ENCODE data around the gene NCF1. TPM values are rescaled to one million over a fixed set of nuclear protein-coding genes. Genes with fewer than 3 reads are reported as not detected.
A peak's percentile ranks its signal among the peaks of the same experiment; 100 is the strongest.
"Not testable (repeated sequence)": the region's sequence is repeated elsewhere in the genome, so short reads cannot be mapped to it uniquely, and the experiment has no call there.

Gene NCF1
- total RNA-seq: 1 to 10 TPM; 2.9 to 4.4 TPM
- long read RNA-seq, partial matches to known transcripts: 0 of 3 reads
- long read RNA-seq, other reads (novel, unspliced or antisense): 0 of 3 reads

GRCh38 chr7:74773760-74774750 lies at the start of gene NCF1:
Gene NCF1, plus strand, starts transcription at chr7:74774011. Its CDS starts 21 bp downstream, at chr7:74774032.
- intact Hi-C loops (cut with DNase I, micrococcal nuclease); DNase-seq: not testable (repeated sequence)
- ATAC-seq: peak; percentile 27

GRCh38 chr7:74725840-74726239 lies 48.0 kb upstream of the NCF1 start:
- ATAC-seq (no peak), DNase-seq (no peak)
- intact Hi-C loops (cut with DNase I, micrococcal nuclease): no loop called here

GRCh38 chr7:74726309-74727101 lies 47.3 kb upstream of the NCF1 start:
- DNase-seq: no peak
- intact Hi-C loops (cut with DNase I, micrococcal nuclease): no loop called here
- no peak for ATAC-seq

- intact Hi-C loops (cut with DNase I, micrococcal nuclease); DNase-seq; ATAC-seq: not testable (repeated sequence)
These were observed 45.1 kb upstream of the NCF1 start for GRCh38 chr7:74728686-74729085.

DNA sequence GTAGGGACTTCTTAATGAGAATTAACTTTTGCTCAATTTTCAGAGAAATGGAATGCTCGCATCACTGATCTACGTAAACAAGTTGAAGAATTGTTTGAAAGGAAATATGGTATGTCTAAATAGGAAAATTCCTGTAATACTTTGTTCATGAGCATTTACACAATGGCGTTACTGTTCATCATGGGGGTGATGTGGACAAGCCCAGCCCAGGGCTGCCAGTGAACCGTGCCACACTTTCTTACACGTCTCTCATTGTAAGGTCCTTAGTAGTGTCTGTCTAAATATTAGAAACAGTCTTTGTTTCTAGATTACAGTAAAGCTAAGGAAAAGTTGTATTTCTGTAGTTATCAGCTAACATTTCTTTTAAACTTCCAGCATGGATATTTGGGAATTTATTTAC lies 43.6 kb upstream of the NCF1 start:
- DNase-seq; intact Hi-C loops (cut with DNase I, micrococcal nuclease); ATAC-seq: not testable (repeated sequence)

- DNase-seq; intact Hi-C loops (cut with DNase I, micrococcal nuclease); ATAC-seq: not testable (repeated sequence)
These were observed 33.7 kb upstream of the NCF1 start for GRCh38 chr7:74739974-74740703.

DNA sequence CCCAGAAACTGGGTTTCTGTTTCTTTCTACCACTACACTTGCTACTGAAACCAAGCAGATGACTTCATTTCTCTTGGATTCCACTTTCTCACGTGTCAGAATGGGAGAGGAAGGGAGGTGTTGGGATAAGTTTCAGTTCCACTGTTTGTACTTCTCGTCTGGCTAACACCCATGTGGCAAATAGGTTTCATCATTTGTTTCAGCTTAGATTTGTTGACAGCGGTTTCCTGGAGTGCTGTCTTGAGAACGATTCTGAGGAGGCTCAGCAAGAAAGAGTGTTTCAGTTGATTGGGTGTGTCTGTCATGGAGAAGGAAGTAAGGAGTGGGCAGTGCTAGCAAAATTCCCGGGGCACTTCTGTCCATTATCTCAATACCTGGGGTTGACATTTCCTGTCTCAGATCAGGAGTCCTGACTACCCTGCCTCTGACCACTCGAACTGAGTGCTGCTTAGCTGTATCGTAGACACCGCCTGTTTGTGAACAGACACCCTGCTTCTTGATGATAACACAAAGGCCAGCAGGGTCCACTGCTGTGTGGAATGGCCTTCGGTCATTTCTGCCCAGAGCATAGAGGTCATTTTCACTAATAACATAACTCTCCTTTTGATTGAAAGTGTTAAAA lies 29.8 kb upstream of the NCF1 start:
- ATAC-seq: peak; percentile 53

GRCh38 chr7:74753921-74754482 lies 19.8 kb upstream of the NCF1 start:
- DNase-seq; intact Hi-C loops (cut with DNase I, micrococcal nuclease); ATAC-seq: not testable (repeated sequence)

More for the DNA sequence above, 29.8 kb upstream of the NCF1 start:
- DNase-seq; intact Hi-C loops (cut with DNase I, micrococcal nuclease): not testable (repeated sequence)

GRCh38 chr7:74756673-74757072 lies 17.1 kb upstream of the NCF1 start:
- ATAC-seq; intact Hi-C loops (cut with DNase I, micrococcal nuclease); DNase-seq: not testable (repeated sequence)

DNA sequence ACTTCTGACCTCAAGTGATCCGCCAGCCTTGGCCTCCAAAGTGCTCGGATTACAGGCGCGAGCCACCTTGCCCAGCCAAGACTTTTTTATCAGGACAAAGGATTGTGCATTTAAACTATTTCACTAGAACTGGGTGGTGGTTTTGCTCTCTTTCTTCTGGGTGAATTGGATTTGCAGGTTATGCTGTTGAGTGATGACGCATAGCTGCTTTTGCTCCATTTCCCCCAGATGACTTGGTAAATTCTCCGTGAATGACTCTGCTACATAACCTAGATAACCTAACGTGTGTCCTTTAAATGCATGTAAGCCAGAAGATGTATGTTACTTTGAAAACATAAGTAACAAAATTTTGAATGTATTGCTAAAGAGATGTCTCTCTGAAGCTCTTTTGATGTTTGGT lies 15.5 kb upstream of the NCF1 start:
- DNase-seq; ATAC-seq; intact Hi-C loops (cut with DNase I, micrococcal nuclease): not testable (repeated sequence)

DNA sequence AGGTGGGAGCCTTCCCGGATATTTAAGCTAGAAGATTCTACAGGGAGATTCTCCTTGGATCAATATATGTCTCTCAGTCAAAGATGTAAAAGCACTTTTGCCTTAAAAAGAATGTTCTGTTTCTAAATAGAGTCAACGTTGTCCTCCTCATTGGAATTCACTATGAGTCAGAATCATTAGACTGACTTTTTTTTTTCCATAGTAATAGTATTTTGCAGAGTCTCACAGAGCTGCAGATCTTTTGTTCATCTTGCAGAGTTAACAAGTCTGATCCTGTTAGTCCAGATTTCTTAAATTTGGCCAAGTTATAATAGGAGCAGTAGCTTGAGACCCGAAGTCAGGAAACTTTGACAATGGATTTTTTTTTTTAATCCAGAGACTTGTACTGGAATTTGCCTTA lies 14.8 kb upstream of the NCF1 start:
- DNase-seq; intact Hi-C loops (cut with DNase I, micrococcal nuclease); ATAC-seq: not testable (repeated sequence)

- intact Hi-C loops (cut with DNase I, micrococcal nuclease); DNase-seq: not testable (repeated sequence)
- peak; percentile 59 for ATAC-seq
These were observed 8.4 kb upstream of the NCF1 start for GRCh38 chr7:74765205-74765918.

- DNase-seq; intact Hi-C loops (cut with DNase I, micrococcal nuclease); ATAC-seq: not testable (repeated sequence)
These were observed 7.3 kb upstream of the NCF1 start for GRCh38 chr7:74766509-74766908.

- DNase-seq; intact Hi-C loops (cut with DNase I, micrococcal nuclease): not testable (repeated sequence)
- peak; percentile 29 for ATAC-seq
These were observed 6.8 kb upstream of the NCF1 start for GRCh38 chr7:74766991-74767390.

- DNase-seq; ATAC-seq; intact Hi-C loops (cut with DNase I, micrococcal nuclease): not testable (repeated sequence)
These were observed 3.7 kb upstream of the NCF1 start for GRCh38 chr7:74770062-74770461.

DNA sequence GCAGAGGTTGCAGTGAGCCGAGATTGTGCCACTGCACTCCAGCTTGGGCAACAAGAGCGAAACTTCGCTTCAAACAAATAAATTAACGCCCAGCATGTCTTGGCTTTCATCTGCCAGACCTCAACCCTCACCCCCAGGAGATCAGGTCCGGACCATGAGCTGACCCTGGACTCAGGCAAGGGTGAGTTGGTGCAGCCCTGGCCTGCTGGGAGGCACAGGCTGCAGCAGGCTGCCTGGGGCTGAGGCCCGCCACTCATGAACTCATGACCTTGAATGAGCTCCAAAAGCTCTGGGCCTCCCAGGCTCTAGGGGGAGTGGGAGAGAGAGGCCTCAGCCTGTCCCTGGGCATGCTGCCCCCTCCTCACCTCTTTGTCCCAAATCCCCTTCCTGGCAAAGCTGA lies 1.7 kb upstream of the NCF1 start:
- intact Hi-C loops (cut with DNase I, micrococcal nuclease); ATAC-seq; DNase-seq: not testable (repeated sequence)

DNA sequence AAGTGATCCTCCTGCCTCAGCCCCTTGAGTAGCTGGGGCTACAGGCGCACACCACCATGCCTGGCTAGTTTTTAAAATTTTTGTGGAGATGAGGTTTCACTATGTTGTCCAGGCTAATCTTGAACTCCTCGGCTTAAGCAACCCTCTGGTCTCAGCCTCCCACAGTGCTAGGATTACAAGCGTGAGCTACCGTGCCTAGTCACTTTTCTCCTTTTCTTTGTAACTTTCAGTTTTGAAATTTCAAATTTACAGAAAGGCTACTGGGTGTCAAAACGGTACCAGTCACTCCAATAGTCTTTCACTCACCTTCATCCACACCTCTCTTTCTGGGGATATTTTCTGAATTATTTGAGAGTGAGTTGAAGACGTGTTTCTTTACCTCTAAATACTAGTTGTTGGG lies 1.3 kb downstream of the NCF1 start:
- DNase-seq; intact Hi-C loops (cut with DNase I, micrococcal nuclease); ATAC-seq: not testable (repeated sequence)
